ENCODE data around the gene AIG1. TPM values are rescaled to one million over a fixed set of nuclear protein-coding genes. Genes with fewer than 3 reads are reported as not detected.

AIG1 gene
- total and polyA plus RNA-seq, 2 of the 4 experiments (the other 2 are of a cell fraction) = 21.3 to 27.1 TPM

- ChIA-PET CTCF (no interaction called here), POLR2A (ENCODE audit: unreplicated experiment) (no interaction called here)
- Histone ChIP-seq H2BK120ac (ENCODE audit: low read depth, low read length) (no peak overlapping the region), H3K27ac (ENCODE audit: insufficient read depth, low read length) (no peak overlapping the region), H3K14ac (replicated peaks; ENCODE audit: low read depth, low read length) (no peak overlapping the region), H4K8ac (ENCODE audit: low read depth in 2 of 2, low read length in 2 of 2) (no peak overlapping the region), H2BK15ac (ENCODE audit: low read depth, low read length) (no peak overlapping the region), H4K20me1 (ENCODE audit: insufficient read depth, low read length) (no peaks in the 10 kb centered on the region), H3K9me3 (ENCODE audit: control insufficient read depth, insufficient read depth, low read length) (no peaks in the 10 kb centered on the region), H3K4ac (ENCODE audit: low read depth, low read length) (no peak overlapping the region), H3K27me3 (ENCODE audit: control insufficient read depth, insufficient read depth, low read length) (no peaks in the 10 kb centered on the region), H3K36me3 (ENCODE audit: control insufficient read depth, insufficient read depth, low read length) (no peaks in the 10 kb centered on the region), H3K4me1 (ENCODE audit: control insufficient read depth, insufficient read depth, low read length) (no peaks in the 10 kb centered on the region), H2BK20ac (ENCODE audit: low read depth, low read length) (no peak overlapping the region), H3K56ac (ENCODE audit: extremely low read depth, insufficient read depth, low read length) (no peak overlapping the region), H4K91ac (ENCODE audit: insufficient read depth, low read depth, low read length) (no peak overlapping the region), H3K23ac (ENCODE audit: low read depth, low read length) (no peak overlapping the region), H4K5ac (ENCODE audit: low read depth, low read length) (no peak overlapping the region), H2BK5ac (ENCODE audit: low read depth, low read length, poor library complexity, severe bottlenecking) (no peak overlapping the region), H3K79me1 (ENCODE audit: low read depth in 1 of 2, low read length in 2 of 2) (no peaks in the 10 kb centered on the region), H2AK9ac (replicated peaks; ENCODE audit: low read depth, low read length, poor library complexity) (no peak overlapping the region), H3K4me3 (ENCODE audit: insufficient read depth, low read depth, low read length) (no peak overlapping the region), H2AFZ (replicated peaks; ENCODE audit: low read length, poor library complexity) (no peak overlapping the region), H3K4me2 (ENCODE audit: low read depth, low read length) (no peak overlapping the region), H3K18ac (ENCODE audit: low read depth, low read length) (no peak overlapping the region), H3K9ac (ENCODE audit: low read depth, low read length) (no peak overlapping the region), H3K9me1 (ENCODE audit: insufficient read depth, low read length) (no peaks in the 10 kb centered on the region), H2AK5ac (ENCODE audit: low read depth, low read length) (no peak overlapping the region)
- no peak for DNase-seq
- dilution Hi-C loops (cut with HindIII; ENCODE audit: low sequenced_read_pairs, unreplicated experiment) = no loop called here
- no peak for TF ChIP-seq FOS (IDR thresholded peaks at IDR 0.05; ENCODE audit: low read depth, low read length)
- TF ChIP-seq RCOR1 (IDR thresholded peaks at IDR 0.05; ENCODE audit: insufficient replicate concordance, low read length) = no peak
- no peak for TF ChIP-seq CTCF (conservative IDR thresholded peaks at IDR 0.05; ENCODE audit: low read depth, low read length)
- TF ChIP-seq BHLHE40 (IDR thresholded peaks at IDR 0.05; ENCODE audit: low read depth, low read length) = no peak
- no CpG with 5 or more reads among the region's 2 CpGs for WGBS, 2 experiments (ENCODE audit: extremely low coverage in 2 of 2, insufficient read length in 1 of 2)
- ATAC-seq (ENCODE audit: low read depth) = no peak
- intact Hi-C loops (cut with micrococcal nuclease) = no loop called here
- BruUV-seq (replicated peaks) = no TSS peak
- in situ Hi-C loops (cut with MboI; ENCODE audit: low sequenced_read_pairs) = no loop called here
Observed at GRCh38 chr6:143141442-143141841, 80.8 kb downstream of the AIG1 start.
